ENCODE data around the gene OR10K1.
"Not testable (repeated sequence)": the region's sequence is repeated elsewhere in the genome, so short reads cannot be mapped to it uniquely, and the experiment has no call there.

Gene OR10K1

DNA sequence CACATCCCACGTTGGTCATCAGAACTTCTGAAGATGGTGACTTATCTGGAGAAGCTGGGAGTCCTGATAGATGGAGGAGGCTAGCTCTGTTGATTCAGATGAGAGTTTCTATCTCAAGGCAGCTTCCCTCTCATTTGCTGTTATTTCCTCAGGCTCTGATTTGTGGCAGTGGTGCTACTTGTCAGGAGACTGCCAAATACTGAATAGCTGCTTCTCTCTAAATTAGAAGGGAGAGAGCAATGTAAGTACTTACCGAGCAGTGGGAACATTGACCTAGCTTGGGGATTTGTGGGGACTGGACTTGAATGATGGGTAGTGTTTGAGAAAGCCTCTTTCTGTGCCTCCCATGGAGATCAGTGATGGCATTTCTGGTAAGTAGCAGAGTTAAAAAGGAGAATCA lies at the start of gene OR10K1:
TSS of gene OR10K1 (plus strand) at position 301 of the 400 bp plus-strand sequence. CDS start 3,728 bp downstream, outside the sequence.
- no peak for DNase-seq (ENCODE audit: low spot score)

DNA sequence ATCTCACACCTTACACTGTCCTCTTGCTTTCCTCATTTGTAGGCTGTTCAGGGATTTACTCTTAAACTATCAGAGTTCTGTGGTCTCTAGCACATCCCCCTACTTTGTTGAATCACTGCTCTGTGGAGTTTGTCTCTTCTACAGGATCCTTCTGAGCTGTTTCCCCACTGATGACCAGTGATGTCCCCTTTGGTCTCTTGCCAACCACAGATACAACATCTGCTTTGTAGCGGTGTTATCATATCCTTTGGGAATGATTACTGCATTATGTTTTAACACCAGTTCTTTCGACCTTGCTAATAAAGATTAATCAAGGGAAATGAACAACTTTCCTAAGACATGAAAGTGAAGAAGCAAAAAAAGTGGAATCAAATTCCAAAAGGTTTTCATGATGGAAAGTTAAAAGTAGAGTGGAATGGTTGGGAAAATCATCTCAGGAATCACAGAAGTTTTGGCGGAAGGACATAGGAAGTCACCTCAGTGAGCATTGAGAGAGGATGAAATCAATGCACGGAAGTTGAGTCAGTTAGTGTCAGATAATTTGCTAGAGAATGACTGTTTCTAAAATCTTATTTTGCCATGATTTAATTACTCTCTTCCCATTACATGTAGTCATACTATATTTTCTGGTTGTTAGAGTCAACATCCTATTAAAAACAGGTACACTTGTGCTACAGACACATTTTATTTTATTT lies 46.8 kb upstream of the OR10K1 start:
- no peak for DNase-seq (ENCODE audit: low spot score)

DNA sequence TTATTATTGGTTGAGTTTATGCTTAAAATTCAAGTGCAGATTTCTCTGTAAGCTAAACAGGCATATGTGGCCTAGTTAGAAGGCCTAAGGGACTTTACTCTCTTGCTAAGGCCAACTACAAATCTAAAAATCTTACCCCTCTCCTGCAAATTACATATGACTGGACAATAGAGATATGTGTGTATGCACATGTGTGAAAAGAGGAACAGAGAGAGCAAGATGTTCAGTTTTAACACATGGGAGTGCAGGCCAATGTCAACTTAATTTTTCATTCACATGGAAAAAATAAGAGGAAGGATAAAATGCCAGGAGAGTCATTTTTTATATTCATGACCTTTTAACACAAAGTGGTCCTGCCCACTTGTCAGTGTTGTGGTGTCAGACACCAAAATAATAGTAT lies 44.0 kb upstream of the OR10K1 start:
- no peak for DNase-seq (ENCODE audit: low spot score)

DNA sequence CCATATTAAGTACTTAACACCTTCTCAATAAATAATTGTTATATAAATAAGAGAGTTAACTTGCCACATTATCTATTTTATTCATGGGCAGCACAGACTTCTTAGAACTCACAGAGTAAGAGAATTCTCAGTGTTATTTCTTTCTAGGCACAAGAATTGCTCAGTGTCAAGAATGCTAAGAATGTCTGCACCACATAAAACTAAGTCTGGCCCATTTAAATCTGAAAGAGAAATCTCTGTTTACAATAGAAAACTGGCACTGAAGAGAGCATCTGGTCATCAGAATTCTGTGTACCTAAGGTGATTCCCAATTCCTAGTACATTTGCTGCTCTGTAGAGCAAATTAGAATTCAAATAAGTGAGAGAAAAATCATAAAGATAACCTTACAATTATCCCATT lies 39.4 kb upstream of the OR10K1 start:
- no peak for DNase-seq (ENCODE audit: low spot score)

- no peak for DNase-seq (ENCODE audit: low spot score)
Measured at GRCh38 chr1:158425027-158425426, 36.6 kb upstream of the OR10K1 start.

DNA sequence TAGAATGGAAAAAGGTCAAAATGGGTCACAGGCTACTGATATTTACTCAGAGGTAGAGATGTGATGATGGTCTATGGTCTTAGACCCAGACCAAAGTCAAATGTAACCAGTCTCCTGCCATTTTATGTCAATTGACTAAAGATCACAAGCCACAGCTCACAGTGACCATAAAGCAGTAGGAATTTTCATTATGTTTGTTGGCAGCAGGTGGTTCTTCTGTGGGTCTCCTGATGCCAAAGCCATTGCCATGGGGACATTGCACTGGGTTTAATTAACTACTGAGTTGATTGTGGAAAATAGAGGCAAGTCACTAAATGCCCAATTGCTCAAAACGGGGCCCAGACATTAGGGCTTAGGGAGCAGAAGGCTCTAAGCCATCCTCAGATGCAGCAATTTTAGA lies 35.5 kb upstream of the OR10K1 start, which contains the start of gene OR10K2:
TSS of gene OR10K2 (minus strand) at position 101 of the 400 bp plus-strand sequence. CDS start 5,371 bp downstream, outside the sequence.
- no peak for DNase-seq (ENCODE audit: low spot score)

DNA sequence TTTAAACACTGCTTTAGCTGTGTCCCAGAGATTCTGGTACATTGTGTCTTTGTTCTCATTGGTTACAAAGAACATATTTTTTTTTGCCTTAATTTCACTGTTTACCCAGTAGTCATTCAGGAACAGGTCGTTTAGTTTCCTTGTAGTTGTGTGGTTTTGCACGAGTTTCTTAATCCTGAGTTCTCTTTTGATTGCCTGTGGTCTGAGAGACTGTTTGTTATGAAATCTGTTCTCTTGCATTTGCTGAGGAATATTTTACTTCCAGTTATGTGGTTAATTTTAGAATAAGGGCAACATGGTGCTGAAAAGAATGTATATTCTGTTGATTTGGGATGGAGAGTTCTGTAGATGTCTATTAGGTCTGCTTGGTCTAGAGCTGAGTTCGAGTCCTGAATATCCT lies 31.5 kb upstream of the OR10K1 start:
- not testable (repeated sequence) for DNase-seq (ENCODE audit: low spot score)

- no peak for DNase-seq (ENCODE audit: low spot score)
Measured at GRCh38 chr1:158434741-158435140, 26.9 kb upstream of the OR10K1 start.

- no peak for DNase-seq (ENCODE audit: low spot score)
Measured at GRCh38 chr1:158445376-158445775, 16.3 kb upstream of the OR10K1 start.

- no peak for DNase-seq (ENCODE audit: low spot score)
Measured at GRCh38 chr1:158454537-158454936, 7.1 kb upstream of the OR10K1 start.

- DNase-seq (ENCODE audit: low spot score) = no peak
Measured at GRCh38 chr1:158457246-158457645, 4.4 kb upstream of the OR10K1 start.

GRCh38 chr1:158458263-158458662 lies 3.4 kb upstream of the OR10K1 start:
- no peak for DNase-seq (ENCODE audit: low spot score)

DNA sequence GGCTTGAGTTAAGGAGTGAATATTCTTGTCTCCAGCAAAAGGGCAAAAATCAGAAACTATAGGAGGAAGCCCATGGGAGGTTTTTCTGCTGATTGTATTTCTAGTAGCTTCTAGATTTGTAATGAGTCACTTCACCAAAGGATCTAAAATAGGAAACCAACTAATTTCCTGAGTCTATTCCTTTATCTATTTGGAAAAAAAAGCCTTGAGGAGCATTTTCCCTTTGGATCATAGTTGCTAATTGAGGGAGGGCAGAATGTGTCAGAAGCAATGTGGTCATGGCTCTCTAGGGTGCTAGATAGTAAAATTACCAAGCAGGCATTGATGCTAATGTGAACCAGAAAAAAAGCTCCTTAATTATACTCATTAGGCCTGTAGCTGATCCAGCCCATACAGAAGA lies 10.3 kb downstream of the OR10K1 start, which contains the start of gene OR10R2:
TSS of gene OR10R2 (plus strand) at position 301 of the 400 bp plus-strand sequence. CDS start 106 bp downstream, outside the sequence.
- DNase-seq (ENCODE audit: low spot score) = no peak

GRCh38 chr1:158485455-158485854 lies 23.8 kb downstream of the OR10K1 start:
- DNase-seq (ENCODE audit: low spot score) = no peak

GRCh38 chr1:158491316-158491715 lies 29.7 kb downstream of the OR10K1 start:
- no peak for DNase-seq (ENCODE audit: low spot score)

DNA sequence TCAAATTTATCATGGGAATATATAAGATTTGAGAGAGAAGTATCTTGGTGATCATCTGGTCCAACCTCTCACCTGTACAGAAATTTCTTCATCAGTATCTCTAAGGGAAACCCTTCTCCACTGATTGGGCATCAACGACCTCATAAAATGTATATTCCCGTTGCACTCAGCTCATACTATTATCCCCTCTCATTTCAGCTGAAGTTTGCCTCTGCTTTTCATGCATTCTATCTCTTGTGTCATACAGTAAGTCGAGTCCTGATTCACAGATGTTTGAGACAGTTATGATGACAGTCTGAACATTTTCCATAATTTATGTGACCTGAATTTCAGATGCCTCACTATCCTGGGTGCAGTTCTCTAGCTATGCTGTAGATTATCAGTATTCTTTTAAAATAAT lies 31.4 kb downstream of the OR10K1 start:
- DNase-seq (ENCODE audit: low spot score) = no peak

DNA sequence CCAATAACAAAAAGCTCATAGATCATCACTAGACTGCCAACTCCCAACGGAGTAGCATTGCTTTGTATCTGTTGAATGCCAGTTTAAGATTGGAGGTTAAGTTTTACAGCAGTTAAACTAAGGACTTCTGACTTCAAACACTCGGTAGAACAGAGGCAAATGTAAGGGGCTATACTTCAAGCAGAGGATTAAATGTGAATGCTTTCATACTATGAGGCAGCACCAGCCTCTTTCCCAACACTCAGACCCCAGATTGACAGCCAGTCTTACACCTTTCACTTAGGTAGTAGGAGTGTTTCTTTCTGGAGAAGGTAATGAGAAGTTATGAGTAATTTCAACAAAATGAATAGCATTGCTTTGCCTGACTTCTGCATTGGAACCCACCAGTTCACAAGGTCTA lies 33.2 kb downstream of the OR10K1 start:
- no peak for DNase-seq (ENCODE audit: low spot score)

- peak; percentile 29 for DNase-seq (ENCODE audit: low spot score)
Measured at GRCh38 chr1:158496374-158496773, 34.7 kb downstream of the OR10K1 start.

DNA sequence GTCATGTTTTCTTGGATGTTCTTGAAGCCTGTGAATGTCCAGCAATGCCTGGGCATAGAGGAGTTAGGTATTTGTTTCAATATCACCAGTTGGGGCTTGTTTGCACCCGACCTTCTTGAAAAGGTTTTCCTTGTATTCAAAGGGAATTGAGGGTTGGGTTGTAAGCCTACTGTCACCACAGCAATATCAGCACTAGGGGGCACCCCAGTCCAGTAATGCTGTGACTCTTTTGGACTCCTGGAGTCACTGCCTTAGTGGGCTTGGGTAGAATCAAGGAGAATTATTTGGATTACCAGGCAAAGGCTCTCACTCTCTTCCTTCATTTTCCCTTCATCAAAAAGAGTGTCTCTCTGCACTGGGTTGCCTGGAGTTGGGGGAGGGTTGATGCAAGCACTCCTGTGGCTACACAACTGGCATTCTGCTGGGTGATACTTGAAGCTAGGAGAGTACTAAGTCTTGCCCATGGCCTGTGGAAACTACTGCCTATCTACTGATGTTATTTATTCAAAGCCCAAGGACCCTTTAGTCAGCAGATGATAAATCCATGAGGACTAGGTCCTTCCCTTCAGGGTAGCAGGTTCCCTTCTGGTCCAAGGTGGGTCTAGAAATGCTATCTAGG lies 44.8 kb downstream of the OR10K1 start:
- DNase-seq (ENCODE audit: low spot score) = peak; percentile 12

DNA sequence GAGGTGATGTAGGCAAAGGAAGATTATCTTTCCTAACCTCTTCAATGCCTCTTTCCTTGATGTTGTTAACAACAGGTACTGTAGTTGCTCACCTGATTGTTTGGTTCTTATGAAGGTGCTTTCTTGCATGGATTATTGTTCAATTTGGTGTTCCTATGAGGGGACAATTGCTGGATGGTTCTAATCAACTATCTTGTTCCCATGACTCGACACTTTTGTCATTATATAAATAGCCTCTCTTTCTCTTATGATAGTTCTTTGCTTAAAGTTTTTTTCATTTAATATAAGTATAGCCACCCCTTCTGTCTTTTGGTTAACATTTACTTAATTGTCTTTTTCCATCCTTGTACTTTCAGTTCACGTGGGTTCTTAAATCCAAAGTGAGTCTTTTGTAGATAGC lies 45.9 kb downstream of the OR10K1 start:
- no peak for DNase-seq (ENCODE audit: low spot score)

- DNase-seq (ENCODE audit: low spot score) = no peak
Measured at GRCh38 chr1:158509471-158510156, 48.0 kb downstream of the OR10K1 start.

DNA sequence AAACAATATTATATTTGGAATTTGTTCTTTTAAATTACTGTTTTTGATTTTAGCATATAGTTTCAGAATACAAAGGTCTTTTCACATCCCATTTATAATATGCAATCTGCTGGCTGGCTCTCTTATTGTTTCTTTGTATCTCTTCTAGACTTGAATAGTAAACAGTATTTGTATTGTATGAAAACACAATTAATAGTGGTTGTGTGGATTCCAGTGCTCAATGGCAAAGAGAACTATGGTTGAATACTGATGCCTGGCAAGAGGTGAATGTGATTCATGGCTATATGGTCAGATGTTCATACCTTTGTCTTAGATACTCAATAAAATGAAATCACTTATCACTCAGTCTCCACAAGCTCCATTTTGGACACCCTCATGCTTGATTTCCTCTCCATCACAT lies 55.3 kb downstream of the OR10K1 start:
- DNase-seq (ENCODE audit: low spot score) = no peak

Measured in RKO (cell line).